GM21367 (cell line): ENCODE data around the gene GDE1.

Experiments used
- ATAC-seq: cut with Tn5 transposase; IDR thresholded peaks from one replicate; pipeline ENCODE4 v1.9.1; 2021; ENCODE audit not compliant: unreplicated experiment

GDE1 gene

GRCh38 chr16:19524616-19525384, 2.9 kb upstream of the GDE1 start:
- no peak for ATAC-seq

- no peak for ATAC-seq
Measured at GRCh38 chr16:19524356-19524615, 2.4 kb upstream of the GDE1 start.

GRCh38 chr16:19523559-19524355, 1.9 kb upstream of the GDE1 start, which contains the start of gene CCP110:
TSS of gene CCP110 (plus strand) at chr16:19523942. CDS start at chr16:19527882, 3,940 bp downstream.
- peak; percentile 61 for ATAC-seq

GRCh38 chr16:19523184-19523558, 1.3 kb upstream of the GDE1 start:
- no peak for ATAC-seq

GRCh38 chr16:19522760-19523159, 862 bp upstream of the GDE1 start:
- ATAC-seq, result no peak

GRCh38 chr16:19522397-19522732, 467 bp upstream of the GDE1 start:
- no peak for ATAC-seq

GRCh38 chr16:19520861-19521331, 1.0 kb downstream of the GDE1 start:
- ATAC-seq, result no peak

GRCh38 chr16:19518388-19518787, 3.5 kb downstream of the GDE1 start:
- ATAC-seq, result no peak

GRCh38 chr16:19517424-19518089, 4.3 kb downstream of the GDE1 start:
- ATAC-seq, result no peak

- ATAC-seq, result no peak
Measured at GRCh38 chr16:19515757-19516156, 6.1 kb downstream of the GDE1 start.

GRCh38 chr16:19513377-19514053, 8.4 kb downstream of the GDE1 start:
- no peak for ATAC-seq

- ATAC-seq, result no peak
Measured at GRCh38 chr16:19512297-19512696, 9.6 kb downstream of the GDE1 start.

GRCh38 chr16:19507867-19508266, 14.0 kb downstream of the GDE1 start:
- ATAC-seq, result no peak

- no peak for ATAC-seq
Measured at GRCh38 chr16:19506965-19507364, 14.9 kb downstream of the GDE1 start.

- ATAC-seq, result no peak
Measured at GRCh38 chr16:19505600-19506303, 16.1 kb downstream of the GDE1 start.

GRCh38 chr16:19503461-19504075, 18.3 kb downstream of the GDE1 start:
- ATAC-seq, result no peak

GRCh38 chr16:19502395-19503131, 19.3 kb downstream of the GDE1 start:
- ATAC-seq, result no peak

GRCh38 chr16:19499481-19499880, 22.4 kb downstream of the GDE1 start:
- no peak for ATAC-seq

GRCh38 chr16:19499006-19499405, 22.9 kb downstream of the GDE1 start:
- no peak for ATAC-seq

- no peak for ATAC-seq
Measured at GRCh38 chr16:19497176-19497575, 24.7 kb downstream of the GDE1 start.
